Measurements from ENCODE around the gene PDP2.

Gene PDP2

DNA sequence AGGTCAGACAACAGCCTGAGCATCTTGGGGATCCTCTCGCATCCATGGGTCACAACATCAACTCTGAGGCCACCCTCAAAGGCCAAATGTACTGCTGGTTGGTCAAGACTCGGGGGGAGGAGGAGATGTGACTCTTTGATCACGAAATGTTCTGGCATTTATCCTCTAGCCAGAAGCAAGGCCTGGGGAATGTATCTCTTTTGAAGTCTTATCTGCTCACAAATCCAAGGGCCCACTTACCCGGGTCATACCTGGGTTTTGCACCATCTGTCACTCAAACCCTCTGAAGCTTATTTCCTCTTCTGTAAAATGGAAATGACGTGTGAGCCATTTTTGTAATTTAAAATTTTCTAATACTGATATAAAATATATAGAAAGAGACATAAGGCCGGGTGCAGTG lies 22.9 kb upstream of the PDP2 start:
- no peak overlapping the region for H2AK5ac ChIP-seq (ENCODE audit: low read depth, low read length)
- no CpG with 5 or more reads among the region's 6 CpGs for WGBS, 2 donors (ENCODE audit: extremely low coverage in 2 of 2, insufficient read length in 2 of 2, insufficient replicate concordance in 1 of 2)
- no peaks in the 10 kb centered on the region for H3K79me1 ChIP-seq (ENCODE audit: low read depth, low read length)
- H4K8ac ChIP-seq (ENCODE audit: low read depth, low read length): no peak overlapping the region
- no peak overlapping the region for H3K4me2 ChIP-seq (ENCODE audit: insufficient read depth, low read length, poor library complexity, severe bottlenecking)
- H3K9ac ChIP-seq (ENCODE audit: low read depth, low read length, poor library complexity): no peak overlapping the region
- H3K36me3 ChIP-seq (replicated peaks in 1 of 2; ENCODE audit: control insufficient read depth in 2 of 2, insufficient read depth in 2 of 2, low read length in 2 of 2): no peaks in the 10 kb centered on the region
- no peak overlapping the region for H3K27ac ChIP-seq (replicated peaks; ENCODE audit: low read length)
- no peak overlapping the region for H3K18ac ChIP-seq (ENCODE audit: low read length)
- H3K4me3 ChIP-seq (ENCODE audit: low read length in 2 of 2): no peak overlapping the region
- H3K27me3 ChIP-seq (ENCODE audit: control insufficient read depth in 3 of 3, insufficient read depth in 3 of 3, low read depth in 1 of 3, low read length in 3 of 3): peaks cover 0 to 50% (median 0%) of the 10 kb centered on the region in 3 experiments
- H3K9me3 ChIP-seq (replicated peaks in 1 of 2; ENCODE audit: control insufficient read depth in 2 of 2, insufficient read depth in 1 of 2, low read depth in 1 of 2, low read length in 2 of 2): no peaks in the 10 kb centered on the region
- H3K23ac ChIP-seq (ENCODE audit: low read depth, low read length, poor library complexity): no peak overlapping the region
- H3K14ac ChIP-seq (ENCODE audit: low read length): no peak overlapping the region
- no peak overlapping the region for H2BK120ac ChIP-seq (ENCODE audit: low read depth, low read length)
- H3K4me1 ChIP-seq (ENCODE audit: control insufficient read depth in 2 of 2, insufficient read depth in 1 of 2, low read depth in 1 of 2, low read length in 2 of 2): peaks cover 0 to 2% of the 10 kb centered on the region in 2 donors
- no peak overlapping the region for H2BK5ac ChIP-seq (ENCODE audit: low read length)
- H3K4ac ChIP-seq (ENCODE audit: low read length): no peak overlapping the region
- DNase-seq (ENCODE audit: low spot score): no peak
- H2BK12ac ChIP-seq (ENCODE audit: low read length): no peak overlapping the region
- H2AFZ ChIP-seq (ENCODE audit: low read length): no peak overlapping the region
- H4K91ac ChIP-seq (ENCODE audit: low read depth, low read length, poor library complexity): no peak overlapping the region
- no peak overlapping the region for H2BK15ac ChIP-seq (ENCODE audit: low read length)

DNA sequence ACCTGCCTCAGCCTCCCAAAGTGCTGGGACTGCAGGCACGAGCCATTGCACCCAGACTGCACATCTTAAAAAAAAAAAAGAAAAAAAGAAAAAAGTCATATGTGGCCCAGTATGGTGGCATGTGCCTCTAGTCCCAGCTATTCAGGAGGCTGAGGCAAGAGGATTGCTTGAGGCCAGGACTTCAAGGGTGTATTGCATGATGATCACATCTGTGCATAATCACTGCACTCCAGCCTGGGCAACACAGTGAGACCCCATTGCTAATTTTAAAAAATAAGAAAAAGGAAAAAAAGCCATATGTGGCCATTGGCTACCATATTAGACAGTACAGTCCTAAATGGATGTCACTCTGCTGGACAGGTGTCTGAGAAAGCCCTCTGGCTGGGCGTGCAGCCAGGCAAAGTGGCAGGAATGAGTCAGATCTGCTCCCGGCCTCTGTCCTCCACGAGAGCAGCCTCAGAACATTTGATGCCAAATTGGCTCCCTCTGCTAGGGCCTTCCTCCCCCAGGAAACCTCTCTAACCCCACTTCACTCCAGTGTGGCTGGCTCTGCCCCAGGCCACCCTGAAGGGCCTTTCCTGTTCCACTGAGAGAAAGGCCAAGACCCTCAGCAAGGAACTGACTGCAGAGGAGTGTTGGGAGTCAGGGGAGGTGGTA lies 21.4 kb upstream of the PDP2 start:
- peak overlapping the region; percentile 33 for H2AFZ ChIP-seq (ENCODE audit: low read length)
- no peaks in the 10 kb centered on the region for H3K36me3 ChIP-seq (replicated peaks in 1 of 2; ENCODE audit: control insufficient read depth in 2 of 2, insufficient read depth in 2 of 2, low read length in 2 of 2)
- H3K18ac ChIP-seq (ENCODE audit: low read length): peak overlapping the region; percentile 12
- H3K9ac ChIP-seq (ENCODE audit: low read depth, low read length, poor library complexity): no peak overlapping the region
- H2BK5ac ChIP-seq (ENCODE audit: low read length): no peak overlapping the region
- H3K4me1 ChIP-seq (ENCODE audit: control insufficient read depth in 2 of 2, insufficient read depth in 1 of 2, low read depth in 1 of 2, low read length in 2 of 2): peaks cover 0 to 2% of the 10 kb centered on the region in 2 donors
- H2BK15ac ChIP-seq (ENCODE audit: low read length): no peak overlapping the region
- H3K4me3 ChIP-seq (ENCODE audit: low read length in 2 of 2): no peak overlapping the region
- H3K27me3 ChIP-seq (ENCODE audit: control insufficient read depth in 3 of 3, insufficient read depth in 3 of 3, low read depth in 1 of 3, low read length in 3 of 3): peaks cover 0 to 36% (median 0%) of the 10 kb centered on the region in 3 experiments
- no peak overlapping the region for H2BK120ac ChIP-seq (ENCODE audit: low read depth, low read length)
- no peak overlapping the region for H2AK5ac ChIP-seq (ENCODE audit: low read depth, low read length)
- no peak overlapping the region for H3K4me2 ChIP-seq (ENCODE audit: insufficient read depth, low read length, poor library complexity, severe bottlenecking)
- no peak overlapping the region for H4K91ac ChIP-seq (ENCODE audit: low read depth, low read length, poor library complexity)
- no peak overlapping the region for H3K23ac ChIP-seq (ENCODE audit: low read depth, low read length, poor library complexity)
- H3K4ac ChIP-seq (ENCODE audit: low read length): no peak overlapping the region
- WGBS, 2 donors (ENCODE audit: extremely low coverage in 2 of 2, insufficient read length in 2 of 2, insufficient replicate concordance in 1 of 2): no CpG with 5 or more reads among the region's 4 CpGs
- no peak overlapping the region for H3K14ac ChIP-seq (ENCODE audit: low read length)
- no peaks in the 10 kb centered on the region for H3K9me3 ChIP-seq (replicated peaks in 1 of 2; ENCODE audit: control insufficient read depth in 2 of 2, insufficient read depth in 1 of 2, low read depth in 1 of 2, low read length in 2 of 2)
- no peaks in the 10 kb centered on the region for H3K79me1 ChIP-seq (ENCODE audit: low read depth, low read length)
- H4K8ac ChIP-seq (ENCODE audit: low read depth, low read length): no peak overlapping the region
- no peak for DNase-seq (ENCODE audit: low spot score)
- no peak overlapping the region for H3K27ac ChIP-seq (replicated peaks; ENCODE audit: low read length)
- H2BK12ac ChIP-seq (ENCODE audit: low read length): no peak overlapping the region

DNA sequence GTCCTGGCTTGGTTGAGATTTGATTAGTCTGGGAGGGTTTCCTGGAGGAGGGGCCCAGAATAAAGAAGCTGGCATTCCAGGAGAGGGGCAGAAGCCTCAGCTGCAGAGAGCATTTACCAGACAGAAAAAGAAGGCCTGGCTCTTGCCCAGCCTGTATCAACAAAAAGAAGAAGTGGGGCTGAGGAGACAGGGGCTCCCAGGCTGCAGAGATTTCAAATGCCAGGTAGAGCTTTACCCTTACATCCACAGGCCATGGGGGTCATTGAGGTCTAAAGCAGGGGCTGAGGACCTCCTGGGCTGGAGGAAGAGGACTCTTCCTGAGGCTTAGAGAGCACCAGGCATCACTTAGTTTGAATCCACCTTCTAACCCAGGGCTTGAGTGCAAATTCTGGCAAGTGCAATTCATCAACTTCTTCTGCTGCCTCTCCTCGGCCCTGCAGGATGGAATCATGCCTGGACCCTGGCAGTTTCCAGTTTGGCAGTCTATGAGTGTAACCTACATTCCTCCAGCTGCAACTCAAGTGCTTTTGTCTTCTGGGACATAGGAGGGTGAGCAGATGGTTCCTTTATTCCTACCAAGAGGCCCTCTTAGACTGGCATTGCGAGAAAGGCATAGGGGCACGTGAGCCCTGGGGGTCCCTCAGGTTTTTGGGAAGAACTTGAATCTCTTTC lies 20.8 kb upstream of the PDP2 start:
- no peak overlapping the region for H3K4ac ChIP-seq (ENCODE audit: low read length)
- no peak overlapping the region for H3K18ac ChIP-seq (ENCODE audit: low read length)
- peak overlapping the region; percentile 33 for H2AFZ ChIP-seq (ENCODE audit: low read length)
- peaks cover 0 to 30% (median 0%) of the 10 kb centered on the region in 3 experiments for H3K27me3 ChIP-seq (ENCODE audit: control insufficient read depth in 3 of 3, insufficient read depth in 3 of 3, low read depth in 1 of 3, low read length in 3 of 3)
- no peak overlapping the region for H3K27ac ChIP-seq (replicated peaks; ENCODE audit: low read length)
- no peak overlapping the region for H2BK120ac ChIP-seq (ENCODE audit: low read depth, low read length)
- no peaks in the 10 kb centered on the region for H3K79me1 ChIP-seq (ENCODE audit: low read depth, low read length)
- peaks cover 0 to 2% of the 10 kb centered on the region in 2 donors for H3K4me1 ChIP-seq (ENCODE audit: control insufficient read depth in 2 of 2, insufficient read depth in 1 of 2, low read depth in 1 of 2, low read length in 2 of 2)
- H3K9ac ChIP-seq (ENCODE audit: low read depth, low read length, poor library complexity): no peak overlapping the region
- no peak overlapping the region for H2BK15ac ChIP-seq (ENCODE audit: low read length)
- no peak overlapping the region for H2AK5ac ChIP-seq (ENCODE audit: low read depth, low read length)
- H3K4me2 ChIP-seq (ENCODE audit: insufficient read depth, low read length, poor library complexity, severe bottlenecking): no peak overlapping the region
- WGBS, 2 donors (ENCODE audit: extremely low coverage in 2 of 2, insufficient read length in 2 of 2, insufficient replicate concordance in 1 of 2): no CpG with 5 or more reads among the region's 3 CpGs
- no peak overlapping the region for H3K14ac ChIP-seq (ENCODE audit: low read length)
- no peak overlapping the region for H2BK5ac ChIP-seq (ENCODE audit: low read length)
- no peak overlapping the region for H2BK12ac ChIP-seq (ENCODE audit: low read length)
- no peak overlapping the region for H3K23ac ChIP-seq (ENCODE audit: low read depth, low read length, poor library complexity)
- no peaks in the 10 kb centered on the region for H3K36me3 ChIP-seq (replicated peaks in 1 of 2; ENCODE audit: control insufficient read depth in 2 of 2, insufficient read depth in 2 of 2, low read length in 2 of 2)
- no peak for DNase-seq (ENCODE audit: low spot score)
- H4K8ac ChIP-seq (ENCODE audit: low read depth, low read length): no peak overlapping the region
- no peak overlapping the region for H3K4me3 ChIP-seq (ENCODE audit: low read length in 2 of 2)
- no peak overlapping the region for H4K91ac ChIP-seq (ENCODE audit: low read depth, low read length, poor library complexity)
- no peaks in the 10 kb centered on the region for H3K9me3 ChIP-seq (replicated peaks in 1 of 2; ENCODE audit: control insufficient read depth in 2 of 2, insufficient read depth in 1 of 2, low read depth in 1 of 2, low read length in 2 of 2)

DNA sequence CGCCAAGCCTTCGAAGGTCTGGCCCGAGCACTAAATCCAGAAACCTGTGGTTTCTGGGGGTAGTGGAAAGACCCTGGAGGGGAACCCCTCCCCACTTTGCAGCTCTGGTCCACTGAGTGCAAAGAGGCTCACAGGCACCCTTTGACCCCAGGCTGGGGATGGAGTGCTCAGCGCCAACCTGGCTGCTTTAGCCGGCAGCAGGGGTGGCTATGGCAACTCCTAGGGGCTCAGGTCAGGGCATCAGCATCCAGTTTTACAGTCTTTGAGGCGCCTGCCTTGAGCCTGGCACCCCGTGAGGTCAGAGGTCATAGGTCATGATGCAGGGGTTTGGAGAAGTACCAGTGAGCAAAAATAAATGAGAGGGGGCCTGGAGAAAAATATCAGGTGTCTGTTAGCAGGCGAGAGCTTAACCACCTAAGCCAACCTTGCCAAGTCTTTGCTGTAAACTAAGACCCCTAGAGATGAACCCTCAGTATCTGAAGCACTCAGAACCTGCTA lies 18.2 kb upstream of the PDP2 start:
- no peak overlapping the region for H2AK5ac ChIP-seq (ENCODE audit: low read depth, low read length)
- no peaks in the 10 kb centered on the region for H3K79me1 ChIP-seq (ENCODE audit: low read depth, low read length)
- no peak overlapping the region for H2BK12ac ChIP-seq (ENCODE audit: low read length)
- H3K4me3 ChIP-seq (ENCODE audit: low read length in 2 of 2): no peak overlapping the region
- H3K9ac ChIP-seq (ENCODE audit: low read depth, low read length, poor library complexity): no peak overlapping the region
- no peak overlapping the region for H2AFZ ChIP-seq (ENCODE audit: low read length)
- no CpG with 5 or more reads among the region's 8 CpGs for WGBS, 2 donors (ENCODE audit: extremely low coverage in 2 of 2, insufficient read length in 2 of 2, insufficient replicate concordance in 1 of 2)
- H3K18ac ChIP-seq (ENCODE audit: low read length): no peak overlapping the region
- no peaks in the 10 kb centered on the region for H3K9me3 ChIP-seq (replicated peaks in 1 of 2; ENCODE audit: control insufficient read depth in 2 of 2, insufficient read depth in 1 of 2, low read depth in 1 of 2, low read length in 2 of 2)
- no peaks in the 10 kb centered on the region for H3K36me3 ChIP-seq (replicated peaks in 1 of 2; ENCODE audit: control insufficient read depth in 2 of 2, insufficient read depth in 2 of 2, low read length in 2 of 2)
- H4K8ac ChIP-seq (ENCODE audit: low read depth, low read length): no peak overlapping the region
- no peak overlapping the region for H3K4me2 ChIP-seq (ENCODE audit: insufficient read depth, low read length, poor library complexity, severe bottlenecking)
- no peak overlapping the region for H2BK120ac ChIP-seq (ENCODE audit: low read depth, low read length)
- peaks cover 0 to 14% (median 0%) of the 10 kb centered on the region in 3 experiments for H3K27me3 ChIP-seq (ENCODE audit: control insufficient read depth in 3 of 3, insufficient read depth in 3 of 3, low read depth in 1 of 3, low read length in 3 of 3)
- H3K4me1 ChIP-seq (ENCODE audit: control insufficient read depth in 2 of 2, insufficient read depth in 1 of 2, low read depth in 1 of 2, low read length in 2 of 2): peaks cover 0 to 2% of the 10 kb centered on the region in 2 donors
- H3K14ac ChIP-seq (ENCODE audit: low read length): no peak overlapping the region
- H3K4ac ChIP-seq (ENCODE audit: low read length): no peak overlapping the region
- no peak overlapping the region for H3K27ac ChIP-seq (replicated peaks; ENCODE audit: low read length)
- H2BK15ac ChIP-seq (ENCODE audit: low read length): no peak overlapping the region
- no peak for DNase-seq (ENCODE audit: low spot score)
- H4K91ac ChIP-seq (ENCODE audit: low read depth, low read length, poor library complexity): no peak overlapping the region
- H3K23ac ChIP-seq (ENCODE audit: low read depth, low read length, poor library complexity): no peak overlapping the region
- H2BK5ac ChIP-seq (ENCODE audit: low read length): no peak overlapping the region

Measured in neuronal stem cell (in vitro differentiated cells).